Trophoblast cell (in vitro differentiated cells and primary cell): ENCODE results near the gene CAD.
"Not testable (repeated sequence)": the region's sequence is repeated elsewhere in the genome, so short reads cannot be mapped to it uniquely, and the experiment has no call there.

Experiments
- DNase-seq, 2 donors: peaks; one replicate each; pipeline ENCODE4 v3.0.0-alpha.2; 2016
- H2AFZ ChIP-seq: 2 replicates; pipeline ENCODE4 v1.6.1; 2013; ENCODE audit warnings: low read length, moderate library complexity, mild to moderate bottlenecking; ENCODE audit not compliant: insufficient read depth, poor library complexity
- H2AK5ac ChIP-seq: 2 replicates; pipeline ENCODE4 v1.6.1; 2013; ENCODE audit warnings: mild to moderate bottlenecking, low read length
- H2BK120ac ChIP-seq: 2 replicates; pipeline ENCODE4 v1.6.1; 2013; ENCODE audit warnings: low read length, mild to moderate bottlenecking, moderate library complexity; ENCODE audit not compliant: insufficient read depth, poor library complexity
- H2BK12ac ChIP-seq: 2 replicates; pipeline ENCODE4 v1.6.1; 2013; ENCODE audit warnings: mild to moderate bottlenecking, low read length, moderate library complexity
- H2BK5ac ChIP-seq: 2 replicates; pipeline ENCODE4 v1.6.1; 2013; ENCODE audit warnings: low read length, low read depth, moderate library complexity, mild to moderate bottlenecking; ENCODE audit not compliant: poor library complexity
- H3K14ac ChIP-seq: 2 replicates; pipeline ENCODE4 v1.6.1; 2013; ENCODE audit warnings: mild to moderate bottlenecking, low read length
- H3K18ac ChIP-seq: 2 replicates; pipeline ENCODE4 v1.6.1; 2013; ENCODE audit warnings: mild to moderate bottlenecking, low read length
- H3K23ac ChIP-seq: 2 replicates; pipeline ENCODE4 v1.6.1; 2013; ENCODE audit warnings: low read length
- H3K27ac ChIP-seq: 2 replicates; pipeline ENCODE4 v1.5.1; 2013; ENCODE audit warnings: low read depth, mild to moderate bottlenecking, inconsistent platforms, low read length, moderate library complexity
- H3K27me3 ChIP-seq: 2 replicates; pipeline ENCODE4 v1.6.1; 2013; ENCODE audit warnings: inconsistent platforms, mild to moderate bottlenecking, low read length, moderate library complexity; ENCODE audit not compliant: insufficient read depth
- H3K36me3 ChIP-seq, 2 experiments: 1 replicate in 1 of 2; 2 replicates in 1 of 2; pipeline ENCODE4 v1.6.1; 2013; ENCODE audit warnings: low read length in 2 of 2, mild to moderate bottlenecking in 2 of 2, moderate library complexity in 1 of 2; ENCODE audit not compliant: insufficient read depth in 2 of 2, control insufficient read depth in 1 of 2
- H3K4ac ChIP-seq: 2 replicates; pipeline ENCODE4 v1.6.1; 2013; ENCODE audit warnings: low read depth, mild to moderate bottlenecking, low read length, moderate library complexity
- H3K4me1 ChIP-seq, 2 experiments: 1 replicate in 1 of 2; 2 replicates in 1 of 2; pipeline ENCODE4 v1.6.1; 2013; ENCODE audit warnings: low read length in 2 of 2, mild to moderate bottlenecking in 2 of 2, moderate library complexity in 1 of 2; ENCODE audit not compliant: insufficient read depth in 2 of 2, control insufficient read depth in 1 of 2
- H3K4me2 ChIP-seq: 2 replicates; pipeline ENCODE4 v1.6.1; 2013; ENCODE audit warnings: inconsistent platforms, mild to moderate bottlenecking, low read length, moderate library complexity
- H3K4me3 ChIP-seq: 2 replicates; pipeline ENCODE4 v1.5.1; 2013; ENCODE audit warnings: mild to moderate bottlenecking, low read depth, low read length, inconsistent platforms
- H3K79me1 ChIP-seq: one replicate; pipeline ENCODE4 v1.6.1; 2013; ENCODE audit warnings: low read length
- H3K79me2 ChIP-seq: 2 replicates; pipeline ENCODE4 v1.6.1; 2013; ENCODE audit warnings: low read length, mild to moderate bottlenecking; ENCODE audit not compliant: control insufficient read depth, insufficient read depth, poor library complexity
- H3K9ac ChIP-seq: 2 replicates; pipeline ENCODE4 v1.6.1; 2013; ENCODE audit warnings: mild to moderate bottlenecking, low read length
- H3K9me3 ChIP-seq: 2 replicates; pipeline ENCODE4 v1.6.1; 2013; ENCODE audit warnings: low read depth, mild to moderate bottlenecking, control low read depth, inconsistent platforms, low read length; ENCODE audit not compliant: insufficient read depth
- H4K12ac ChIP-seq: 2 replicates; pipeline ENCODE4 v1.6.1; 2013; ENCODE audit warnings: low read depth, mild to moderate bottlenecking, low read length, moderate library complexity
- H4K8ac ChIP-seq: 2 replicates; pipeline ENCODE4 v1.6.1; 2013; ENCODE audit warnings: low read depth, mild to moderate bottlenecking, low read length, moderate library complexity
- H4K91ac ChIP-seq: one replicate; pipeline ENCODE4 v1.6.1; 2013; ENCODE audit warnings: low read depth, mild to moderate bottlenecking, low read length, moderate library complexity
- WGBS: extraction: QIAGEN DNeasy Blood & Tissue Kit; methylation state at CpG from one replicate; pipeline ENCODE4 v1.1.7; 2013; ENCODE audit warnings: missing lambda C conversion rate; ENCODE audit not compliant: insufficient read length, insufficient coverage; ENCODE audit errors: extremely low coverage; 5-methylcytosine and 5-hydroxymethylcytosine counted together

CAD gene

GRCh38 chr2:27270670-27271069, 53.5 kb downstream of the CAD start:
- H3K14ac ChIP-seq = no peak overlapping the region
- no peak overlapping the region for H3K4me3 ChIP-seq
- H3K4ac ChIP-seq = no peak overlapping the region
- no peak overlapping the region for H4K91ac ChIP-seq
- no peak overlapping the region for H3K4me2 ChIP-seq
- no peak overlapping the region for H2BK5ac ChIP-seq
- no peaks in the 10 kb centered on the region for H3K4me1 ChIP-seq
- H3K27ac ChIP-seq = no peak overlapping the region
- H3K79me1 ChIP-seq = no peaks in the 10 kb centered on the region
- no peak overlapping the region for H4K12ac ChIP-seq
- H3K27me3 ChIP-seq = peaks cover 6% of the 10 kb centered on the region
- no peak overlapping the region for H3K23ac ChIP-seq
- H3K9me3 ChIP-seq = no peaks in the 10 kb centered on the region
- H3K9ac ChIP-seq = no peak overlapping the region
- H2AK5ac ChIP-seq = no peak overlapping the region
- no peak overlapping the region for H4K8ac ChIP-seq
- no peaks in the 10 kb centered on the region for H3K79me2 ChIP-seq
- no peak overlapping the region for H2BK120ac ChIP-seq
- no peaks in the 10 kb centered on the region for H3K36me3 ChIP-seq
- no peak overlapping the region for H3K18ac ChIP-seq
- WGBS = no CpG with 5 or more reads among the region's 2 CpGs
- no peak for DNase-seq
- no peak overlapping the region for H2BK12ac ChIP-seq
- H2AFZ ChIP-seq = no peak overlapping the region

GRCh38 chr2:27271631-27272340, 54.6 kb downstream of the CAD start:
- no peak overlapping the region for H3K4ac ChIP-seq

DNA sequence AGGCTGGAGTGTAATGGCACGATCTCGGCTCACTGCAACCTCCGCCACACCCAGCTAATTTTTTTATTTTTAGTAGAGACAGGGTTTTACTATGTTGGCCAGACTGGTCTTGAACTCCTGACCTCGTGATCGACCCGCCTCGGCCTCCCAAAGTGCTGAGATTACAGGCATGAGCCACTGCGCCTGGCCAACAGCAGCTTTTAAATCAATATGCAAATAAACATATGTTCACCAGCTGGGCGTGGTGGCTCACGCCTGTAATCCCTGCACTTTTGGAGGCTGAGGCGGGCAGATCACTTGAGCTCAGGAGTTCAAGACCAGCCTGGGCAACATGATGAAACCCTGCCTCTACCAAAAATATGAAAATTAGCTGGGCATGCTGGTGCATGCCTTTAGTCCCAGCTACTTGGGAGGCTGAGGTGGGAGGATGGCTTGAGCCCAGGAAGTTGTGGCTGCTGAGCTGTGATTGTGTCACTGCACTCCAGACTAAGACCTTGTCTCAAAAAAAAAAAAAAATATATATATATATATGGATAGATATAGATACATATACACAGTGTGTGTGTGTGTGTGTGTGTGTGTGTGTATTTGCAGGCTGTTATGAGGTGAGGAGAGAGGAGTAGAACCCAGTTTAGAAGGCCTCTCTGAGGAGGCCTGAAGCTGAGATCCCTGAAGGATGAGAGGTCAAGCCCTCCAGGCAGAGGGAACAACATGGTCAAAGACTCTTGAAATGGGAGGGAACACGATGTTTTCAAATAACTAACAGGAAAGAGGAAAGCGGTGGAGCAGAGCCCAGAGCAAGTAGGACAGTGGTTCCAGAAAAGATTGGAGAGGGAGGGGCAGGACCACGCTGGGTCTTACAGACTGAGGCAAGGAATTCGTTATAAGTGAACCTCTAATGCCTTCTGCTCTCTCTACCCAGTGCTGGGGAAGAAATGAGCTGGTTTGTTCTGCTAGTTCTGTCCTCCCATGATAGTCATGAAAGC, 55.7 kb downstream of the CAD start:
- not testable (repeated sequence) for DNase-seq, H3K23ac ChIP-seq, H3K9me3 ChIP-seq, H2BK120ac ChIP-seq, H3K79me1 ChIP-seq, H3K9ac ChIP-seq, H3K4me3 ChIP-seq, H4K8ac ChIP-seq, H3K36me3 ChIP-seq, H3K18ac ChIP-seq, H3K27ac ChIP-seq, H2BK5ac ChIP-seq, H3K4me2 ChIP-seq, H4K91ac ChIP-seq, H3K14ac ChIP-seq, H2AK5ac ChIP-seq, H3K79me2 ChIP-seq, H2AFZ ChIP-seq, H3K27me3 ChIP-seq, H3K4ac ChIP-seq, H4K12ac ChIP-seq, H2BK12ac ChIP-seq, H3K4me1 ChIP-seq
- no CpG with 5 or more reads among the region's 15 CpGs for WGBS

More at GRCh38 chr2:27271631-27272340, 54.6 kb downstream of the CAD start:
- H3K4me1 ChIP-seq = no peaks in the 10 kb centered on the region
- no peak overlapping the region for H2BK5ac ChIP-seq
- H2BK12ac ChIP-seq = no peak overlapping the region
- no CpG with 5 or more reads among the region's 11 CpGs for WGBS
- H2BK120ac ChIP-seq = no peak overlapping the region
- H3K14ac ChIP-seq = no peak overlapping the region
- H3K9ac ChIP-seq = no peak overlapping the region
- no peak overlapping the region for H3K4me2 ChIP-seq
- no peaks in the 10 kb centered on the region for H3K9me3 ChIP-seq
- H4K8ac ChIP-seq = no peak overlapping the region
- H3K79me1 ChIP-seq = no peaks in the 10 kb centered on the region
- H3K79me2 ChIP-seq = no peaks in the 10 kb centered on the region
- H4K91ac ChIP-seq = no peak overlapping the region
- H4K12ac ChIP-seq = no peak overlapping the region
- H3K18ac ChIP-seq = no peak overlapping the region
- H2AK5ac ChIP-seq = no peak overlapping the region
- no peak overlapping the region for H3K4me3 ChIP-seq
- no peak for DNase-seq
- H3K36me3 ChIP-seq = no peaks in the 10 kb centered on the region
- H3K27ac ChIP-seq = no peak overlapping the region
- no peak overlapping the region for H2AFZ ChIP-seq
- H3K27me3 ChIP-seq = no peaks in the 10 kb centered on the region
- H3K23ac ChIP-seq = no peak overlapping the region

DNA sequence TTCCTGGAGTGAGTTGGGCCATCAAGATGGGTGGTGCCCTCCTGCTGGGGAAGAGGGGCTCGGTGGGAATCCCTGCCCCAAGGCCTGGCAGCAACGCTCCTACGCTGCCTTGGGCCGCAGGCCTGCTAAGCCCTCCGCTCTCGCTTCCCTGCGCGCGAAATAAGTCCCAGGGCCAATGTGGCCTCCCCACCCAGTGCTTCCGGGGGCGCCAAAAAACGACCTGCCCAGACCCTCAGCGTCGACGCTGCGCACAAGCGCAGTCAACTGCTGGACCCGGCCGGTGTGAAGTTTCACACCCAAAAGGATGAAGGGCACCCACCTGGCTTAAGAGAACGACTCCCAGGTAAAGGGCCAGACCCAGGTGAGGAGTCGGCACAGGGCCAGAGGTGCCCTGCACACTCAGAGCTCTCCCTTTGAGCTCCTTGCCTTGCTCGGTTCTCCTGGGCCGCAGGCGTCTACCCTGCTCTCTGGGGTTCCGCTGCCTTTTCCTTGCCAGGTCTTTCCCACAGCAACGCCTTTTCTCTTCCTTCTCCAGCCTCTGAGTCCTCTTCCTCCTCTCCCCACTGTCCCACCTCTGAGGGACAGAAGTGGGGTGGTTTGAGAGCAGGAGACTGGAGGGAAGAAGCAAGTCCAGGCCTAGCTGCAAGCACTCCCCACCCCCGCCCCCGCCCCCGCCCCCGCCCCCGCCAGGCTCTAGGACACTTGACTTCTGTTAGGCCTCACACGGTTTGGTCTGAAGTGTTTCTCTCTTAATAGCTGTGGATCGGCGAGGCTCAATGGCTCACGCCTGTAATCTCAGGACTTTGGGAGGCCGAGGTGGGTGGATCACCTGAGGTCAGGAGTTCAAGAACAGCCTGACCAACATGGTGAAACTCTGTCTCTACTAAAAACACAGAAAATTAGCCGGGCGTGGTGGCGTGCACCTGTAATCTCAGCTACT, 58.3 kb downstream of the CAD start, which contains the start of gene DNAJC5G:
Gene DNAJC5G (plus strand): TSS at position 223 of the 940 bp plus-strand sequence. CDS start 1,296 bp downstream, outside the sequence.
- Histone ChIP-seq H2BK120ac (no peak within 1 kb of the TSS), H3K27me3 (no peaks in the 10 kb centered on the region), H3K14ac (no peak within 1 kb of the TSS), H3K4me1 (no peaks in the 10 kb centered on the region), H3K23ac (no peak within 1 kb of the TSS), H2AFZ (no peak within 1 kb of the TSS), H3K36me3 (no peaks in the 10 kb centered on the region), H3K27ac (no peak within 1 kb of the TSS), H3K18ac (no peak within 1 kb of the TSS), H2BK12ac (no peak within 1 kb of the TSS), H4K91ac (no peak within 1 kb of the TSS), H4K12ac (no peak within 1 kb of the TSS), H3K79me2 (no peaks in the 10 kb centered on the region), H3K79me1 (no peaks in the 10 kb centered on the region), H4K8ac (no peak within 1 kb of the TSS), H3K4me3 (no peak within 1 kb of the TSS), H2BK5ac (no peak within 1 kb of the TSS), H3K9ac (no peak within 1 kb of the TSS), H3K4ac (no peak within 1 kb of the TSS), H3K9me3 (no peaks in the 10 kb centered on the region), H2AK5ac (no peak within 1 kb of the TSS), H3K4me2 (no peak within 1 kb of the TSS)
- no peak for DNase-seq
- WGBS = no CpG with 5 or more reads among the region's 39 CpGs
